ENCODE results near the gene SBF2. TPM values are rescaled to one million over a fixed set of nuclear protein-coding genes. Genes with fewer than 3 reads are reported as not detected.

SBF2 gene
- total RNA-seq, 2 donors from 2014 or later = 30.5 to 47.0 TPM

DNA sequence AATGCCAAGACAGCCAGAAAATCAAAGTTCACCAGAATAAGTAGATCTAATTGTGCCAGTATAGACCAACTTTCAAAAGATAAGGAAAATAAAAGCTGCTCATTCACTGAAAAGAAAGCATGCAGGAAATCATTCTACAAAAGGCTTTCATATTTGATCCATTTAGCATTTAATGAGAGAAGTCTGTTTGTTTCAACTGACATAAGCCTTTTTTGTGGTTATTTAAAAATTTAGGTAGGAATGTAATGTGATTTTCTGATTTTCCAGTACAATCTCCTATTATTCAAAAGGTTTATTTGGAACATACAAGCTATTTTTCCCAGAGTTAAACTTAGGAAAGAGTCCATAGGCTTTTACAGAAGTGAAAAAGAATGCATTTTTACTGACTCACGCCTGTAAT is 92.7 kb downstream of the SBF2 start:
- DNase-seq = no peak
- H3K9ac ChIP-seq (ENCODE audit: low read depth in 2 of 2, low read length in 2 of 2) = no peak overlapping the region
- no peaks in the 10 kb centered on the region for H3K27me3 ChIP-seq
- TF ChIP-seq, protein P1, sequence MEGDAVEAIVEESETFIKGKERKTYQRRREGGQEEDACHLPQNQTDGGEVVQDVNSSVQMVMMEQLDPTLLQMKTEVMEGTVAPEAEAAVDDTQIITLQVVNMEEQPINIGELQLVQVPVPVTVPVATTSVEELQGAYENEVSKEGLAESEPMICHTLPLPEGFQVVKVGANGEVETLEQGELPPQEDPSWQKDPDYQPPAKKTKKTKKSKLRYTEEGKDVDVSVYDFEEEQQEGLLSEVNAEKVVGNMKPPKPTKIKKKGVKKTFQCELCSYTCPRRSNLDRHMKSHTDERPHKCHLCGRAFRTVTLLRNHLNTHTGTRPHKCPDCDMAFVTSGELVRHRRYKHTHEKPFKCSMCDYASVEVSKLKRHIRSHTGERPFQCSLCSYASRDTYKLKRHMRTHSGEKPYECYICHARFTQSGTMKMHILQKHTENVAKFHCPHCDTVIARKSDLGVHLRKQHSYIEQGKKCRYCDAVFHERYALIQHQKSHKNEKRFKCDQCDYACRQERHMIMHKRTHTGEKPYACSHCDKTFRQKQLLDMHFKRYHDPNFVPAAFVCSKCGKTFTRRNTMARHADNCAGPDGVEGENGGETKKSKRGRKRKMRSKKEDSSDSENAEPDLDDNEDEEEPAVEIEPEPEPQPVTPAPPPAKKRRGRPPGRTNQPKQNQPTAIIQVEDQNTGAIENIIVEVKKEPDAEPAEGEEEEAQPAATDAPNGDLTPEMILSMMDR (IDR thresholded peaks at IDR 0.05) = no peak
- H3K4me1 ChIP-seq = no peaks in the 10 kb centered on the region
- H3K36me3 ChIP-seq = no peaks in the 10 kb centered on the region
- H3K27ac ChIP-seq = no peak overlapping the region
- intact Hi-C loops (cut with DNase I) = no loop called here
- H3K4me3 ChIP-seq = no peak overlapping the region
- no peaks in the 10 kb centered on the region for H3K9me3 ChIP-seq

DNA sequence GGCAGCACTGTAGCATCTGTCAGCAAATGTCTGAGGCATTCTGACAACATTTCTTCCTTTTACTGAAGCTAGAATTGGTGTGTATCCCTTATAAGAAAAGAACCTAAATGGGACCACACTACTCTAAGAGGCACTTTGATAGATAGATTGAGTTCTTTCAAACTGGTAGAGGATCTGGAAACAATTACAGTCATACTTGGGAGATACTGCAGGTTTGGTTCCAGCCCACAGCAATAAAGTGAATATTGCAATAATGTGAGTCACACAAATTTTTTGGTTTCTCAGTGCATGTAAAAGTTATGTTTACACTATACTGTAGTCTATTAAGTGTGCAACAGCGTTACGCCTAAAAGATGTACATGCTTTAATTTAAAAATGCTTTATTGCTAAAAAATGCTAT is 96.9 kb downstream of the SBF2 start:
- Histone ChIP-seq H3K9ac (ENCODE audit: low read depth in 2 of 2, low read length in 2 of 2) (no peak overlapping the region), H3K27me3 (no peaks in the 10 kb centered on the region), H3K4me1 (no peaks in the 10 kb centered on the region), H3K36me3 (no peaks in the 10 kb centered on the region), H3K27ac (no peak overlapping the region), H3K9me3 (no peaks in the 10 kb centered on the region), H3K4me3 (no peak overlapping the region)
- intact Hi-C loops (cut with DNase I) = no loop called here
- TF ChIP-seq, protein P1 (IDR thresholded peaks at IDR 0.05) = no peak
- DNase-seq = no peak

DNA sequence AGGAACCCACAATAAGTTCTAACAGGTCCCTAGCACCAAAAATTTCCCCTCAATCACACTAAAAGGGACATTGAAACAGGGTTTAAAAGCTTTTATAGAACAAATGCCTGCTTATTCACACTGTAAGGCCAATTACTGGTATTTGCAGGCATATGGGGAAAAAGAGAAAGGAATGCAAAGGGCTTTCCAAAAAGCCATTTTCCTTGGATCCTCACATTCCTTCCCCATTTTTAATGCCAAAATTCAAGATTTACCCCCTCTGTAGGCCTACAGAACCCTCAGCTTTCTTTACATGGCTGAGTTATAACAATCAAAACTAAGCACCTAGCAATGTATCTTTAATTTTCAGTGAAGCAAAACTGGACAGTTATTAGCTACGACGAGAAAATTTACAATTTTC is 102.0 kb downstream of the SBF2 start:
- H3K9me3 ChIP-seq = no peaks in the 10 kb centered on the region
- H3K27me3 ChIP-seq = no peaks in the 10 kb centered on the region
- H3K4me3 ChIP-seq = no peak overlapping the region
- TF ChIP-seq, protein P1 (IDR thresholded peaks at IDR 0.05) = no peak
- no peak overlapping the region for H3K27ac ChIP-seq
- no peak for DNase-seq
- intact Hi-C loops (cut with DNase I) = no loop called here
- no peaks in the 10 kb centered on the region for H3K36me3 ChIP-seq
- no peak overlapping the region for H3K9ac ChIP-seq (ENCODE audit: low read depth in 2 of 2, low read length in 2 of 2)
- no peaks in the 10 kb centered on the region for H3K4me1 ChIP-seq

DNA sequence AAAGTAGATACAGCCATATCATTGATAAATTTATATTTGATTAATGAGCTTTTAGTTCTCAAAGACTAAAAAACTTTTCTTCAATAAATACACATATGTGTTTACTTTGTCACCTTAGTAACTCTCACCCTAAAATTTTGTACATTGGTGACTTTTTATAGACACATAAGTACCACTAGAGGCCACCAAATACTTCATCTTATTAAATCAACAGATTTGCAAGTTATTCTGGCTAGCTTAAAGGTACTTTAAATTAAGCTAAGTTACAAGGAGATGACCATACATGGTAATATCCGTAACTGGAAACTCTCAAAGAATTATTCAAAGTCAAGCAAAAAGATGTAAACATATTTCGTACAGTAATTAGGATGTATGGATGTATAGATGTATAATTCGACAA is 112.2 kb downstream of the SBF2 start:
- Histone ChIP-seq H3K9ac (ENCODE audit: low read depth in 2 of 2, low read length in 2 of 2) (no peak overlapping the region), H3K4me1 (no peaks in the 10 kb centered on the region), H3K9me3 (no peaks in the 10 kb centered on the region), H3K4me3 (no peak overlapping the region), H3K27ac (no peak overlapping the region), H3K27me3 (no peaks in the 10 kb centered on the region), H3K36me3 (no peaks in the 10 kb centered on the region)
- intact Hi-C loops (cut with DNase I) = no loop called here
- no peak for DNase-seq
- TF ChIP-seq, protein P1 (IDR thresholded peaks at IDR 0.05) = no peak

DNA sequence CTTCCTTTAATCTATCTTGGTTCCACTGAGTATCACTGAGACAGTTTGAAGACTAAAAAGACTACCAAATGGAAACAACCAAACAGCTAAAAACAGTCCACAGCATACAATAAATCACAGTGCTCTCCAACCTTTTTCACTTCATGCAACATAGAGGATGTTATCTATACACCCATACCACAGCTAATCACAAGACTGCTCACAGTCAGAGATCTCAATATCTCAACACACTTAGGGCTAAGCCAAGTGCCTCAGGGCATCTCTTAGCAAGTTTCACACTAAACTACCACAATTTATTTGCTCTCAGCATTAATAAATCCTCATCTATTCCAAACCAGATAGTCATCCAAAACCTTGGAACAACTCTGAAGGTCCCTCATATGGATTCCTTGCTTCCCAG is 129.4 kb downstream of the SBF2 start:
- TF ChIP-seq, protein P1 (IDR thresholded peaks at IDR 0.05) = no peak
- intact Hi-C loops (cut with DNase I) = no loop called here
- H3K4me3 ChIP-seq = no peak overlapping the region
- no peaks in the 10 kb centered on the region for H3K27me3 ChIP-seq
- no peak overlapping the region for H3K27ac ChIP-seq
- H3K4me1 ChIP-seq = no peaks in the 10 kb centered on the region
- H3K9ac ChIP-seq (ENCODE audit: low read depth in 2 of 2, low read length in 2 of 2) = no peak overlapping the region
- H3K36me3 ChIP-seq = no peaks in the 10 kb centered on the region
- no peaks in the 10 kb centered on the region for H3K9me3 ChIP-seq
- no peak for DNase-seq

DNA sequence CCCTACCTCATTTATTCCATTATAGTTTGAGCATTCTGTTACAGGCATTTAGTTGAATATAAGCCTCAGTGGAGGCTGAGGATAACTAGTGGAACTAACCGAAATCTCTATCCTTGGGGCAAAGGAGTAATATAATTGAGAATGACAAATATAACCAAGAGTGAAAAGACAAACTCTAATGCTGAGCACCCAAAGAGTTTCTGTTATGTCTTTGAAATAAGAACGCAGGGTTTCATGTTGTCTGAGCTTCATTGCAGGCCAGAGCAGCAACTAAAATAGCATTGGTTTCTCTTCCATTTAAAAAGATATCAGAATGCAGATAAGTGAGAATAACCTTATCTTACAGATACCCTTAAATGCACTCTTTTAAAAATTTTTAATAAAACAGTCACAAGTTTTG is 131.8 kb downstream of the SBF2 start:
- no peaks in the 10 kb centered on the region for H3K27me3 ChIP-seq
- H3K4me3 ChIP-seq = no peak overlapping the region
- TF ChIP-seq, protein P1 (IDR thresholded peaks at IDR 0.05) = no peak
- no peak for DNase-seq
- intact Hi-C loops (cut with DNase I) = no loop called here
- no peaks in the 10 kb centered on the region for H3K4me1 ChIP-seq
- H3K27ac ChIP-seq = no peak overlapping the region
- no peak overlapping the region for H3K9ac ChIP-seq (ENCODE audit: low read depth in 2 of 2, low read length in 2 of 2)
- no peaks in the 10 kb centered on the region for H3K9me3 ChIP-seq
- no peaks in the 10 kb centered on the region for H3K36me3 ChIP-seq

Data from colonic mucosa (tissue), 4 donors.